ENCODE results near the gene CCDC60.

The CCDC60 gene

DNA sequence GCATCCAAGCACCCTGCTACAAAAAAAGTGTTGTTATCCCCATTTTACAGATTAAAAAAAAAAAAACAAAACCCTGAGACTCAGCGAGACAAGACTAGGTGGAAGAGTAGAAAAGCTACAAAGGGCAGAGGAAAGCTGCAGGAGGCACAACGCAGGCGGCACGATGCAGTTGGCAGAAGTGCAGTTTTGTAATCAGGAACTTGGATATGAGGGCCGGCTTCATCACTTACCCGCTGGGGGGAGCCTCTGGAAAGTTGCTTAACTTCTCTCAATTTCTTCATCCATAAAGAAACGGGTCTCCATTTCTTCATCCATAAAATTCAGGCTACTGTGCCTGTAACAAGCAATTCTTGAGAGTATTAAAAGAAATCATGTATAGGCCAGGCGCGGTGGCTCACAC is 33.1 kb upstream of the CCDC60 start:
- no peak for DNase-seq (ENCODE audit: low spot score)
- no peak for TF ChIP-seq CTCF (IDR thresholded peaks at IDR 0.05; ENCODE audit: borderline replicate concordance, control extremely low read depth, extremely low read depth, insufficient read depth, missing control alignments)
- in situ Hi-C loops (cut with MboI; ENCODE audit: low sequenced_read_pairs, unreplicated experiment) = no loop called here

- TF ChIP-seq CTCF (IDR thresholded peaks at IDR 0.05; ENCODE audit: borderline replicate concordance, control extremely low read depth, extremely low read depth, insufficient read depth, missing control alignments) = no peak
- in situ Hi-C loops (cut with MboI; ENCODE audit: low sequenced_read_pairs, unreplicated experiment) = no loop called here
These were observed 32.0 kb upstream of the CCDC60 start for GRCh38 chr12:119302451-119303080.

DNA sequence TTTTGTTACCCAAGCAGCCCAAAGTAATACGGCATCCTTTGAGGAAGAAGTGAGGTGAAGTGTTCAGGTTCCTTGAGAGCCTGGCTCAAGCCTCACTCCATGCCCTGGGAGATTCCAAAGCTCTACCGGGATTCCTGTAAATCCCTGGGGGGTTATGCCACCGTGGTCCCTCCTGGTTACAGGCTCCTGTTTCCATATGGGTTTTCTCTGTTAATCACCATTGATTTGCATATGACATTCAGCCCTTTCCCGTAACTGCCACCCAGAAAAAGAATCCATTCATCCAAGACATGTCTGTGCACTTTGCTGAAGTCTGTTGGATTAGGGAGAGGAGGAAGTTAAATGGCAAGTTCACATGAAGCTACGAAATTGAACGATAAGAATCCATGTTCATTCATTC is 27.9 kb upstream of the CCDC60 start:
- in situ Hi-C loops (cut with MboI; ENCODE audit: low sequenced_read_pairs, unreplicated experiment) = no loop called here
- no peak for TF ChIP-seq CTCF (IDR thresholded peaks at IDR 0.05; ENCODE audit: borderline replicate concordance, control extremely low read depth, extremely low read depth, insufficient read depth, missing control alignments)
- DNase-seq (ENCODE audit: low spot score) = no peak

More at GRCh38 chr12:119302451-119303080, 32.0 kb upstream of the CCDC60 start:
- no peak for DNase-seq (ENCODE audit: low spot score)

GRCh38 chr12:119307747-119308146 is 26.8 kb upstream of the CCDC60 start:
- DNase-seq (ENCODE audit: low spot score) = no peak
- in situ Hi-C loops (cut with MboI; ENCODE audit: low sequenced_read_pairs, unreplicated experiment) = no loop called here
- no peak for TF ChIP-seq CTCF (IDR thresholded peaks at IDR 0.05; ENCODE audit: borderline replicate concordance, control extremely low read depth, extremely low read depth, insufficient read depth, missing control alignments)

DNA sequence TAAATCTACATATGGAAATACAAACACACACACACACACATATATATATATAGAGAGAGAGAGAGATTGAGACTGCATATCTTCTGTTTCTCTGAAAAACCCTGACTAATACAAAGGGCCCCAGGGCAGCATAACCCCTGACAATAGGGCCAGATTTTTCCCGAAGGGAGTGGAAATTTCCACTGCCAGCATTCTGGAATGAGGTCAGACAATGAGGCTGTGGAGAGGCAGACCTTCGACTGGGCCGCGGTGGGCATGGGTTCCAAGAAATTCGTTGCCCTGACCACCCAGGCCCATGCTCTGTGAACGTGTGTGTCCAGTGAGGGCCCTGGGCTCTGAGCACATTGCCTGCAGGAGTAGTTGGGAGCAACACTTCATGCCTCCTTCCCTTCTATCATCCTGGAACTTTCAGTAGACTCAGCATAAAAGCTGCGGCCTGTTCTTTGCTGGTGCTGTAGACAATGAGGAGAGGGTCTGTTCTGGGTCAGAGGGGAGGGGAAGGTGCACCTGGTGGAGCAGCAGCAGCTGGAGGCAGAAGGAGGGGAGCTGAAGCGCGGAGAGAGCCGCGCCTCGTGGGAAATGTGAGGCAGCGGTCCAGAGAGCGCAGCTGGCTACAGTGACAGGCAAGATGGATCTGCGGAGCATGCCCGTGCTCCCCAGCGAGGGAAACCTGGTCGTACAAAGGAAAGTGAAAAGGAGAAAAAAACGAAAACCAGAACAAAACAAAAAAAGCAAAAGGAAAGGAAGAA is 25.6 kb upstream of the CCDC60 start:
- DNase-seq (ENCODE audit: low spot score) = no peak
- TF ChIP-seq CTCF (IDR thresholded peaks at IDR 0.05; ENCODE audit: borderline replicate concordance, control extremely low read depth, extremely low read depth, insufficient read depth, missing control alignments) = no peak
- in situ Hi-C loops (cut with MboI; ENCODE audit: low sequenced_read_pairs, unreplicated experiment) = no loop called here

DNA sequence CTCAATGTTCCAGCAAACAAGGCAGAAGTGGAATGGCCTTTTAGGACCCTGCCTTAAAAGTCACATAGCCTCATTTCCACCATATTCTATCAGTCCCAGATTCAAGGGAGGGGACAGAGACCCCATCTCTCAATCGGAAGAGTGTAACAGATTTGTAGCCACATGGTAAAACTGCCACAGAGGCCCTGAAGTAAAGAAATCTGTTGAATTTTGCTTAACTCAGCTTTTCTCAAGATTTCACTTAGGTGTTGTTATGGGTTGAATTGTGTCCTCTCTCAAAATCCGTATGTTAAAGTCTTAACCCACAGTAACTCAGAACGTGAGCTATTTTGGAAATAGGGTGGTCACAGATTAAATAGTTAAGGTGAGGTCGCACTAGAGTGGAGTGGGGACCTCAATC is 22.7 kb upstream of the CCDC60 start:
- in situ Hi-C loops (cut with MboI; ENCODE audit: low sequenced_read_pairs, unreplicated experiment) = no loop called here
- no peak for TF ChIP-seq CTCF (IDR thresholded peaks at IDR 0.05; ENCODE audit: borderline replicate concordance, control extremely low read depth, extremely low read depth, insufficient read depth, missing control alignments)
- no peak for DNase-seq (ENCODE audit: low spot score)
